ENCODE data around the gene ETV3L. TPM values are rescaled to one million over a fixed set of nuclear protein-coding genes. Genes with fewer than 3 reads are reported as not detected.

ETV3L gene
- polyA plus RNA-seq, 3 donors from 2014 or later = not detected

Other genes with a start within 250 kb of the ETV3L start
- gene INSRR, start 240.7 kb downstream of the ETV3L start, polyA plus RNA-seq = not detected
- gene NTRK1, start 238.9 kb downstream of the ETV3L start, polyA plus RNA-seq = under 1 TPM in 1 of 3 donors, not detected in 2; 0.71 TPM
- gene PEAR1, start 206.1 kb downstream of the ETV3L start, polyA plus RNA-seq = under 1 TPM in 1 of 3 donors, not detected in 2; 0.28 TPM
- not detected for gene LRRC71, start 179.2 kb downstream of the ETV3L start, polyA plus RNA-seq
- under 1 TPM; 0.08 to 0.86 (median 0.22) TPM for gene ARHGEF11, start 54.1 kb downstream of the ETV3L start, polyA plus RNA-seq
- gene ETV3, start 38.6 kb upstream of the ETV3L start, polyA plus RNA-seq = 10 to 100 TPM in 2 of 3 donors, 1 to 10 TPM in 1; 6.6 to 22.0 (median 20.5) TPM